Left colon (tissue), 2 donors: ENCODE measurements around the gene KAZN. TPM values are rescaled to one million over a fixed set of nuclear protein-coding genes. Genes with fewer than 3 reads are reported as not detected.

ENCODE experiments used
- ATAC-seq: fragments of 200-7000 bp; cut with Tn5 transposase; one replicate; pipeline ENCODE4 v1.9.1; 2020; ENCODE audit warnings: mild to moderate bottlenecking, moderate library complexity
- DNase-seq, 2 donors: peaks; one replicate each; pipeline ENCODE4 v3.0.0-alpha.2; 2020
- intact Hi-C, 2 donors: fragments of 100-400 bp; cut with DNase I in 1 of 2; cut with micrococcal nuclease in 1 of 2; formaldehyde crosslinking; loops; one replicate each; pipeline versions ENCODE4 v1.11.2 to v1.14.0; 2022; cut with DNase I, micrococcal nuclease
- total RNA-seq, 2 donors: library from RNA; stranded (reverse); fragmentation: NEBNext Ultra II Directional; extraction: Animal tissue kit (Norgen Biotek cat#: 25700); gene quantifications; one replicate each; pipeline ENCODE4 v1.2.1, GENCODE V29; 2021
- donor health status: DM: no; HTN: no; CAD: no.
- donor health status: DM: yes; HTN: yes; CAD: no.

The KAZN gene
- total RNA-seq, 2 donors from 2014 or later = 11.4 to 14.2 TPM

DNA sequence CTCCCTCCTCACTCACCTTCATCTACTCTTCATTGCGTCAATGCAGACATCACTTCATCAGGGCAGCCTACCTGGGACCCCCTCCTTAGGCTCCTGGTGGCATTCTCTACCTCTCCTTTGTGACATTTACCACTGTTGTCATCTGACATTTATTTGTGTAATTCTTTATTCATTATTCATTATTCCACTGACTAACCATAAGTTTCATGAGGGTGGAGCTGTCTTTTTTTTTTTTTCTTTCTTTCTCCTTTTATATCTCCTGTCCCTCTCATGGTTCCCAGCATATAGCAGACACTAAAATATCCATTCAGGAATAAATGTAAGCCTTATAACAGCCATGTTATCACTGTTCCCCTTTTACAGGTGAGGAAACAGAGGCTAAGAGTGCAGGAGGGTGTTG is 126.8 kb downstream of the KAZN start:
- intact Hi-C loops = no loop called here
- ATAC-seq (no peak), DNase-seq (no peak)

DNA sequence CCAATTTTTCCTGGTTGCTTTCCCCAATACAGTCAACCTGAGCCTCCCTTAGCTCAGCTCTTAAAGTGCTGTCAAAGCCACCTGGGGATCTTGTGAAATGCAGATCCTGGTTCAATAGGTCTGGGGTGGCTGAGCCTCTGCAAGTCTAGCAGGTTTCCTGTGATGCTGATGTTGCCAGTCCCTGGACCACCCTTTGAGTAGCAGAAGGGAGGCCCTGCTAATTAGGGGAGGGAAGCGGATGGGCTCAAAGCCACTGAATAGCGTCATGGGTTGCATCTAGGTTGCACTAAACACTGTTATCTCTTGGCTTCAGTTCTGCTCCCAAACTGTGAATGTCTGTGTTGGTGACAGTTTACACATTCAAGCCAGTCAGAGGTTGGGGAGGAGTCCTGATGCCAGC is 127.2 kb downstream of the KAZN start:
- no peak for ATAC-seq
- DNase-seq = no peak
- intact Hi-C loops = no loop called here

DNA sequence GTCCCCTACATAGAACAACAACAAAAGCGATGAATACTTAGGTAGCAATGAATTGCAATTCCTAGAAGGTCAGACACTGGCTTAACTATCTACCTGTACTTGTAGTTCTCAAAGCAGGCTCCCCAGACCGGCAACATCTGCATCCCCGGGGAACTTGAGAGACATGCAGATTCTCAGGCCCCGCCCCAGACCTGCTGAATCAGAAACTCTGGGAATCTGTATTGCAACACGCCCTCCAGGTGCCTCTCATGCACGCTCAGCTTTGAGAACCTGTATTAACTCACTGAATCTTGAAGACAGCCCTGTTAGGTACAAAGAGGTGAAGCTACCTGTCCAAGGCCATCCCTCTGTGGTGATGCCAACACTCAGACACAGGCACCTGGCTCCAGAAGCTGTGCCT is 128.1 kb downstream of the KAZN start:
- DNase-seq (no peak), ATAC-seq (no peak)
- intact Hi-C loops = no loop called here

DNA sequence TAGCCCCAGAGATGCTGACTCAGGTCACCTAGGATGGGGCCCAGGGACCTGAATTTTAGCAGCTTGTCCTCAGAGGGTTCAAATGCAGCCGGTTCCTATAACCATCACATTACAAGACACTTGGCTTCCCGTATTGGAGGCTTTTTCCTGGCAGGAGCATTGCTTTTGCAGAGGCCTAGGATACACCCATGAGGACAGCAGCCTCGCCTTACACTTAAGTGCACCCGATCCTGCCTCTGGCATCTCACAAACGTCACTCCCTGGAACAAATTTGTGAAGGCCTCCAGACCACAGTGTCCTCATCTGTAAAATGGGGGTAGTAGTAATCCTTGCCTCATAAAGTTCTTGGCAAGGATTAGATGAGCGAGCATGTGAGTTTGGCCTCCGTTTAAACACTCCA is 130.0 kb downstream of the KAZN start:
- no peak for ATAC-seq
- intact Hi-C loops = no loop called here
- DNase-seq = no peak

DNA sequence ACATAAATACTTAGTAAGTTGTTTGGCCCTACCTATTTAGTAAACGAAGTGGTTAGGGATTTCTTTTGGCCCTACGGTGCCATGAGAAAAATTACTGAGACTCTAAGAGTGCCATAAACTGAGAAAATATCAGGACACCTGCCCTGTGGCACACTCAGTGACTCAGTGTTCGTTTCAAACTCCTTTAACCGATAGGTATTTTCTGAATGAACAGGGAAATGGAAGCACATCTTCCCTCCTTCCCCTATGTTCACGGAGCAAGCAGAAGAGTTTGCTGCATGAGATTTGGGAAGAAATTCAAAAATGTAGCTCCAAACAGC is 134.2 kb downstream of the KAZN start:
- no peak for DNase-seq
- ATAC-seq = no peak
- intact Hi-C loops = no loop called here

DNA sequence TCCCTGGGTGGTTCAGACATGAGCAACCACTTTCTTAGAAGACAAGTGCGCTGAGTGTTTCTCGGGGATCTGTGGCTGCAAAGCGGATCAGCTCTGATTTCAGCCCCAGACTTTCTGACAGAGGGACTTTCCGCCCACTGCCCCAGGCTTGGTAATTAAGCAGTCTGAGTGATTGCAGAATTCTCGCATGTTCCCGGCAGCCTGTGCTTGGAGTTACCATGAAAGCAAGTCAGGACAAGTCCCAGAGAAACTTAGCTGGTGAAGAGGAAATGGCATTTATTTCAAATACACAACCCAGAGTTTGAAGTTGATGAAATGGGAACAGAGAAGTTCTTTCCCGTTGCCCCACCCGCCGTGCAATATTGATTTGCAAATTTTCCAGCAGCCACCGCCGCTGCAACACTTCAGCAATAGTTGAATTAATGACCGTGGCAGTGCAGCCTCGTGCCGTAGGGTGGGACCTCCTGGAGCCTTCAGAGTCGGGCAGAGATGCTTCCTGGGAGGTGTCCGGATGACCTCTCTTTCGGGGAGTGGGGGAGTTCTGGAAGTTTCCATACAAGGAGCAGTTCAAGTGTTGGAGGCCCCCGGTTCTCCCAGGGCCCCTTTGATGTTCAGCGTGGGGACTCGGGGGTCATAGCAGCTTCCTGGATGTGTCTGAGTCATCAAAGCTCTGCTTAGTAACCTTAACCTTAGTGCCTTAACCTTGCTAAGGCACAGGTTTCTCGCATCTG is 134.7 kb downstream of the KAZN start:
- intact Hi-C loops = no loop called here
- DNase-seq (no peak), ATAC-seq (no peak)

DNA sequence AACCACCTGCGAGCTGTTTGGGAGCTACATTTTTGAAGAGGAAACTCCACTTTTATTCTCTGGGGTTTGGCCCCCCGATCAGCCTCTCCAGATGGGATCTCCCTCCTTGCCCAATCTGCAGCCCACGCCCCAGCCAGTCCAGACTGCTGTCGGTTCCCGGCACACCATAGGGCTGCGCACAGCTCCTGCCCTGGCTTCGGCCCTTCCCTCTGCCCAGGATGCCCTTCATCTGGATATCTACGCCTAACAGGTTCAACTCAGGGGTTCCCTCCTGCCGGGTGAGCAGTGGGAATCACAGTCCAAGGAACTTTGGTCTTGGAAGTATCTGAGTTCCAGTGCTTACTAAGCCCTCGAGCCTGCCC is 135.3 kb downstream of the KAZN start:
- DNase-seq (no peak), ATAC-seq (no peak)

DNA sequence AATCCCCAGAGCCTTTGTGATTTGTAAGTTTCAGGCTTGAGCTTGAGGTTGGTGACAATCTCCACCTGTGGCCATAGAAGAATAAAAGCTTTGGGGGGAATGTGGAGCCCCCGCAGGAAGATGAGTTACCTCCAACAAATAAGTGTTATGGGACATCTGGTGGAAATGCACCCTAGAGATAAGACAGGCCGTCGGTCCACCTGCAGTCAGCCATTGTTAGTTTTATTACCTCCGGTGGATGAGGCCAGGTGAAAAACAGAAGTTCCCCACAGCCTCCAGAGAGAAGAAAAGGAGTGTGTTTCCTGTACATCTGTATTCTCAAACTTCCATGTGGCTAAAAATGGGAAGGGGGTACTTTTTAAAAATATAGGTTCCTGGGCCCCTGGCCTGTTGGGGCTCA is 137.4 kb downstream of the KAZN start:
- no peak for DNase-seq
- ATAC-seq = no peak
- intact Hi-C loops = no loop called here

More for the DNA sequence above, 135.3 kb downstream of the KAZN start:
- intact Hi-C loops = no loop called here

DNA sequence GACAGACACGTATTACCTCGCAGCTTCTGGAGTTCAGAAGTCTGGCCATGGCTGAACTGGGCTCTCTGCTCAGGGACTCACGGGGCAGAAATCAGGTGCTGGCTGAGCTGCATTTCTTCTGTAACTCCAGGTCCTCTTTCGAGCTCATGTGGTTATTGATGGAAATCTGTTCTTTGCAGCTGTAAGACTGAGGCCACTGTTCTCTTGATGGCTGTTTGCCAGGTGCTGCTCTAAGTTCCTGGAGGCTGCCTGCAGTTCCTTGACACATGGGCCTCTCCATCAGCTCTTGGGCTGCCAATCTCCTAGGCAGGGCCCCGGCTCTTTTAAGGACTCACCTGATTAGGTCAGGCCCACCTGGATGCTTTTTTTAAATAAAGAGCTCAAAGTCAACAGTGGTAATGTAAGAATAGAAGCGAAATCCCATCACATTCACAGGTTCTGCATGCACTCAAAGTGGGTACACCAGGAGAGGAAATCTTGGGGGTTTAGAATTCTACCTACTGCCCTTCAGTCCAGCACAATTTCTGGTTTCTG is 139.1 kb downstream of the KAZN start:
- intact Hi-C loops = no loop called here
- ATAC-seq = no peak
- DNase-seq = no peak

DNA sequence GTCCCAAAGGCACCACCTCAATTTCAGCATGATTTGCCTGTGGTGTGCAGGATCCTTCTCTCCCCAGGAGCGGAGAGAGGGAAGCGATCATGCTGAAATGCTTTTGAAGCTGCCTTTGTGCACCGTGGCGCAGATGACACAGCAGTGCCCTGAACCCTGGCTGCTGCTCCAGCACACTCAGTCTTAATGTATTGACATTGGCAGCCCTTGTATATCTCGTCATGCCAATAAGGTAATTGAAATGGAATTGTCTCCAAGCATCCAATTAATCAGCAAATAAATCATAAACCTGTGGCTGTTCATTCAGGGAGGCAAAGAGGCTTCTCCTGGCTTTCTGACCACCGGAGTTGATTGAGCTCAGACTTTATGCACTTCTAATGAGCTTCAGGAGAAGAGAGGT is 139.8 kb downstream of the KAZN start:
- ATAC-seq (no peak), DNase-seq (no peak)
- intact Hi-C loops = no loop called here

DNA sequence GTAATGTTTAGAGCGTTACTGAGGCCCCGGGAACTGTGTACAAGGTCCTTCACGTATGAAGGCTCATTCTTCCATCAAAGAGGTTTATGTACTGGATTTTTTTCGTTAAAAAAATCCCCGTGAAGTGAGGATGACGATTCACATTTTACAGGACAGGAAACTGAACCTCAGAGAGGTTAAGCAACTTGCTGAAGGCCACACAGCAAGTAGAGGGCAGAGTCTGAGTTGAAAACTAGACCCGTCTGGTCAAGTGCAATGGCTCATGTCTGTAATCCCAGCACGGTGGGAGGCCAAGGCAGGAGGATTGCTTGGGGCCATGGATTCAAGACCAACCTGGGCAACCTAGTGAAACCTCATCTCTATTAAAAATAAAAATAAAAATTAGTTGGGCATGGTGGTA is 140.2 kb downstream of the KAZN start:
- DNase-seq (no peak), ATAC-seq (no peak)
- intact Hi-C loops = no loop called here

DNA sequence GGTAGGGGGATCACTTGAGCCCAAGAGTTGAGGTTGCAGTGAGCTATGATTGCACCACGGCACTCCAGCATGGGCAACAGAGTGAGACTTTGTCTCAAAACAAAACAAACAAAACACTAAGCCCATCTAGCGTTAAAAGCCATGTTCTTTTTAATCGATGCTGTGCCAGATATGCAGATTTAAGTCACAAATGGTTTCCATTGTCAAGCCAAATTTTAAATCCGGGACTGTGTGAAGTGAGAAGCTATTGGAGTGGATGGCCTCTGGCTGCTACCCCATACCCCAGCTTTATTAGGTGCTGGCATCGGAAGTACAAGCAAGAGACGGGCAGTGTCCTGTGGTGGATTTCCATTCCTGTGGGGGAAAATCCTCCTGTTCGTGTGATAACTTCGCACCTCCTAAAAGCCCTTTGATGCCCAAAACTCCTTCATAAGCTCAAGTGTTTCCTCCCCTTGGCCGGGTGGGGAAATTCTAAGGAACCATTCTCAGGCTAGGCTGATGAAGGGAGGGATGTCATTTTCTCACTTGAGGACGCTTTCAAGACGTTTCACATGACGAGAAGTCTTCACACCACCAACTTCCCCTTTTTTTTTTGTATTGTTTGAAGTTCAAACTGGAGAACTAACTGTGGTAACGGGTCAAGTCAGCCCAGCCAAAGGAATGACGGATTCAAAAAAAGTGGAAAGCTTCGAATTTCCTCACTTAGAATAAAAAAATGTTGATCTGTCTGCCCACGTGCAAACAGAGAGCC is 140.8 kb downstream of the KAZN start:
- intact Hi-C loops = no loop called here
- ATAC-seq = no peak
- DNase-seq = no peak

DNA sequence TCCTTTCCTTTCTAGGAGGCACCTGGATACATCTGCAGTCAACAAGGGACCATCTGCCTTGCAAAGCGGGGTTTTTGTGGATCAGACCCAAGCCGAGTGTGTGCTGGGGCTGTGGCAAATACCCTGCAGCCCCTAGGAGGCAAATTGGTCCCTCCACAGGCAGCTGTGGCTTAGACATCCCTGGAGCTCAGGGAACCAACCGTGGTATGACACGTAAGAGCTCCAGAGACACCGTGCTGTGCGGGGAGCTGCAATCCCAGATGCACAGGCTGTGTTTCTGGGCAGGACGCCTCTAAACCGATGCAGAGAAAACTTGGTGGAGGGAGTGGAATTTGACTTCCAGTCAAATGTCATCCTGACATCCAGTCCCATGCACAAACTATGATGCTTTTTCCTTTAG is 141.5 kb downstream of the KAZN start:
- ATAC-seq = no peak
- no peak for DNase-seq
- intact Hi-C loops = no loop called here

DNA sequence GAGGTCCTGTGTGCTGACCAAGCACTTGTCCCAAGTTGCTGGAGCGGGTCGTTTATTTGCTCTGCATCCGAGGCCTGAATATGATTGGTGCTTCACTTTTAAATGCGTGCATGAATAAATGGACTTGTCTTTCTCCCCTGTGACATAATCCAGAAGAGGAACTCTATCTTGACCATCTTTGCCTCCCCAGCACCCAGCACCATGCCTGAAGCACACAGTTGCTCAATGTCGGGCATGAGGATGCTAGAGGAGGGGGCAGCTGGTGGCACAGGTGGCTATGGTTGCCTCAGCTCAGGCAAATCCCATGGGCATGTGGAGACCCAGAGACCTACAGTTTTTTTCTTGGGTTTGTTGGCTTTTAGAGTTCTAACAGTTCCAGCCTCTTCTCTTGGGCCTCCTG is 142.6 kb downstream of the KAZN start:
- ATAC-seq (no peak), DNase-seq (no peak)
- intact Hi-C loops = no loop called here

DNA sequence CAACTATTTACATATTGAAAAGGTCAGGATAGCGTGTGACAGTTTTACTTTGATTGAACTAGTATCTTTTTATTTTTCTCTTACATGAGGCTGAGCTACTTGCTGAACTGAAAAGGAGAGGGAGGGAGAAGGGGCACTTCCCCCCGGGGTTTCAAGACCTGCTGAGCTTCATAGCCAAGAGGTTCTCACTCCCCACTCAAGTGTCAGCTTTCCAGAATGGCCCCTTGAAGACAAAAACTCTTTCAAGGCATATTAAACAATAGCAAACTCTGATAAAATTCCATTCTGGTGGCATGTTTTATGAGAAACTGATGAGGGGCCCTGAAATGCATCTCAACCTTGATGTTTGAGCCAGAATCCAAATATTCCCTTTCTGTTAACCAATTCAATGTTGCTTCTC is 143.0 kb downstream of the KAZN start:
- intact Hi-C loops = no loop called here
- ATAC-seq (no peak), DNase-seq (no peak)

DNA sequence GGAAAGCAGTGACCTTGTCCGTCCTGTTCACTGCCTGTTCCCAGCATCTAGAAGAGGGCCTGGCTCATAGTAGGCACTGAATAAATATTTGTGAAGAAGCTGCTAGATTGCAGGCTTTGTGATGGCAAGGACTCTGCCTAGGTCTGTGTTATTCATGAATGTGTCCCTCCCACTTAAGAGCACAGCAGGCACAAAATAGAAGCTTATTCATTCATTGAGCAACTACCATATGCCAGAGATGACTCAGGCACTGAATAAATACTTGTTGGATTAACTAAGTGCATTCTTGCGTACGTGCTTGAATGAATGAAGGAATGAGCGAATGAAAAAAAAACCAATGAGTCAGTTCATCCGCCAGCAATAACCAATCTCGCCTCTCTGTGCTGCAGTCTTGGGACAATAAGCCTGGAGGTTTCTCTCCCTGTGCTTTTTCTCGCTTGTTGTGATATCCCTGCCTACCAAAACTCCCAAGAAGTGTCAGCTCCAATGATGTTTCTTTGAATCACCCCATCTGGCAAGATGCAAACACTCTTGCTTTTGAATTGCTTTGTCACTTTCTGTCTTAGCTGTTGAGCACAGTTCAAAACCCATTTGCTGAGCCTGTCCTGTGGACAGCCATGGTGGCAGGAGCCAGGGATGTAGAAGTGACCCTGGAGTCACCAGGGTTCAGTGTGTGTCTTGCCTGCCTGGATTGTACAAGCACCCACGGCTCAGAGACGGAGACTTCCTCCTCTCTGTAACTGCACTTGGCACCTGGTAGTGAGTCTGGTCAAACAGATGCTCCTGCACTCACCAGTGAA is 143.9 kb downstream of the KAZN start:
- ATAC-seq (no peak), DNase-seq (no peak)
- intact Hi-C loops = no loop called here

DNA sequence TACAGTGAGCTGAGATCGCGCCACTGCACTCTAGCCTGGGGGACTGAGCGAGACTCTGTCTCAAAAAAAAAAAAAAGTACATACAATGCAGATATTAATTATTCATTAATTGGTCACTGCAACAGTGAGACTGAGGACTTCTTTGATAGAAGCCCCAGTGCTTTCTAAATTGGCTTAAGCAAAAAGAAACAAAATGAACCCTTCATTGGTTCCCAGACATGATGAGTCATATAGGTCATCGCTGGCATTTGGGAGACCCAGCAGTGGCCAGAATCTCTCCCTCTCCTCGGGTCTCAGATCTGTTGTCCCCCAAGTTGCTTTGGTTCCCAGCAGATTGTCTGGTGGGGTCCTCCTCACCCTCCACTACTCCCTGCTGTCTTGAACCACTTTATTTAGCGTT is 144.9 kb downstream of the KAZN start:
- ATAC-seq (no peak), DNase-seq (no peak)
- intact Hi-C loops = no loop called here

DNA sequence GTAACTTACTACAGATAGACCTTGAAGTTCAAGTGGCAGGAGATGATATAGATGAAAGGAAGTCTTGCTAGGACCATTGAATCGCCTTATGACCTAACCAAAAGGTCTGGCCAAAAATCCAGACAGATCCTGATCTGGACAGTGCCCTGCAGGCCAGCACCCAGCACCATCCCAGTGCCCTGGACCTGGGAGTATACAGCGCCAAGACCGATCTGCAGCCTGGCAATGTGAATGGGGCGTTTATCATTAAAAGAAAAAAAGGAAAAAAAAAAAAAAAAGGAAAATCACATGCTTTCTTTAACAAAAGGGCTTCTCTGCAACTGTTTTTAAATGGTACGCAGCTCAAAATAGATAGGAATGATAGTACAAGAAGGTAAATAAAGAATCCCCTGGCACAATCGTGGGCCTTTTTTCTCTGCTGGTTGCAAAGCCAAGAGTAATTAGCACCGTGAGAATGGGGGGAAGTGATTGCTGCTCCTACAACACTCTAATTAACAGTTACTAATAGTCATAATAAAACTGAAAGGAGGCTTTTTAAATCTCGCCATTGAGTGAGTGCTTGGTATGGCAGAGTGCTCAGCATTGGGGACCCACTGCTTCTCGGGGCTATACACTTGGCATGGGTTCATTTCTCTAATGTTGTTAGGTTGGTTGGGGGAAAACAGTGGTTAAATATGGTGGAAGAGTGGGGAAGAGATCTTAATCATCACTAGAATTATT is 146.7 kb downstream of the KAZN start:
- intact Hi-C loops = no loop called here

DNA sequence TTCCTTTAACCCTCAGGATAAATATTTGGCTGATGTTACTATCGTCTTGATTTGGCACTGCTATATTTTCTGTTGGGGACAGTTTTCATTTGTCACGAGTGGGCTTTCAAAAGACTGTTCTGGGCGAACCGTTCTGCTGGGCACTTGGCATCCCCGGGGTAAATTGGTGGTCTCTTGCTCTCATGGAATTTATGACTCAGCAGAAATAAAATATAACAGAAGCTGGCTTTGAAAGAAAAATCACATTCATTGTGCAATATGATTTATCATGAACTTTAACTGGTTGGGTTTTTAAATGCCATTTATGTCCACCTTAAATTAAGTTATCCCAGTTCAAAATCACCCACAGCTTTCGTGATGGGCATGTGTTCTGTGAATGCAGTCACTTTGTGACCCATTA is 147.3 kb downstream of the KAZN start:
- intact Hi-C loops = no loop called here
- ATAC-seq = no peak
- DNase-seq = no peak

More for the DNA sequence above, 146.7 kb downstream of the KAZN start:
- DNase-seq = no peak
- ATAC-seq = no peak
